ENCODE results near the gene SEC22A.

SEC22A gene

GRCh38 chr3:123180791-123181190 is 21.0 kb upstream of the SEC22A start:
- no peak overlapping the region for H3K18ac ChIP-seq (ENCODE audit: low read length)
- H3K4me3 ChIP-seq (ENCODE audit: low read length in 2 of 2): no peak overlapping the region
- no peak overlapping the region for H3K23ac ChIP-seq (ENCODE audit: low read depth, low read length, poor library complexity)
- H2BK5ac ChIP-seq (ENCODE audit: low read length): no peak overlapping the region
- H4K91ac ChIP-seq (ENCODE audit: low read depth, low read length, poor library complexity): no peak overlapping the region
- no peak overlapping the region for H3K14ac ChIP-seq (ENCODE audit: low read length)
- no peaks in the 10 kb centered on the region for H3K27me3 ChIP-seq (ENCODE audit: control insufficient read depth in 3 of 3, insufficient read depth in 3 of 3, low read depth in 1 of 3, low read length in 3 of 3)
- H3K27ac ChIP-seq (replicated peaks; ENCODE audit: low read length): no peak overlapping the region
- no peak overlapping the region for H3K4me2 ChIP-seq (ENCODE audit: insufficient read depth, low read length, poor library complexity, severe bottlenecking)
- H3K4me1 ChIP-seq (ENCODE audit: control insufficient read depth in 2 of 2, insufficient read depth in 1 of 2, low read depth in 1 of 2, low read length in 2 of 2): no peaks in the 10 kb centered on the region
- H3K9ac ChIP-seq (ENCODE audit: low read depth, low read length, poor library complexity): no peak overlapping the region
- no CpG with 5 or more reads among the region's 5 CpGs for WGBS, 2 donors (ENCODE audit: extremely low coverage in 2 of 2, insufficient read length in 2 of 2, insufficient replicate concordance in 1 of 2)
- no peak overlapping the region for H2BK15ac ChIP-seq (ENCODE audit: low read length)
- no peak overlapping the region for H2BK12ac ChIP-seq (ENCODE audit: low read length)
- no peak overlapping the region for H2AFZ ChIP-seq (ENCODE audit: low read length)
- H3K79me1 ChIP-seq (ENCODE audit: low read depth, low read length): peaks cover 2% of the 10 kb centered on the region
- H2AK5ac ChIP-seq (ENCODE audit: low read depth, low read length): no peak overlapping the region
- H3K36me3 ChIP-seq (replicated peaks in 1 of 2; ENCODE audit: control insufficient read depth in 2 of 2, insufficient read depth in 2 of 2, low read length in 2 of 2): no peaks in the 10 kb centered on the region
- no peak overlapping the region for H3K4ac ChIP-seq (ENCODE audit: low read length)
- peaks cover 0 to 3% of the 10 kb centered on the region in 2 donors for H3K9me3 ChIP-seq (replicated peaks in 1 of 2; ENCODE audit: control insufficient read depth in 2 of 2, insufficient read depth in 1 of 2, low read depth in 1 of 2, low read length in 2 of 2)
- DNase-seq (ENCODE audit: low spot score): no peak
- H4K8ac ChIP-seq (ENCODE audit: low read depth, low read length): no peak overlapping the region
- H2BK120ac ChIP-seq (ENCODE audit: low read depth, low read length): no peak overlapping the region

DNA sequence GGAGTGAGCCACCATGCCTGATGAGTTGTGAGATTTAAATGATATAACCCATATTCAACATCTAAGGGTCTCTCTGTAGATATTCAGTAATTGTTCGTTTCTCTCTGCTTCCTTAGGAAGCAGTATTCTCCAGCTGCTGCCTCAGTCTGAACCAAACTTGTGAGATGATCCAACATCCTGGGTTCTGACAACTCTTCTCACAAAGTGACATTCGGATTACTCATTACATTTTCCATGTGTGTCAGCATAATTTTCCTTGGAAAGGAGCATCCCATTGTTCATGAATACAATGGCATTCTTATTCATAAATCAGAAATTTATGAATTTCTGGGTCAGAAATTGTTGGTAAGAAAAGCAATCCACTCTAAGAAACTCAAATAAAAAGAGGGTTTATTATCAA is 15.0 kb upstream of the SEC22A start:
- WGBS, 2 donors (ENCODE audit: extremely low coverage in 2 of 2, insufficient read length in 2 of 2, insufficient replicate concordance in 1 of 2): no CpG with 5 or more reads among the region's 2 CpGs
- Histone ChIP-seq H3K4ac (ENCODE audit: low read length) (no peak overlapping the region), H2BK12ac (ENCODE audit: low read length) (no peak overlapping the region), H3K36me3 (replicated peaks in 1 of 2; ENCODE audit: control insufficient read depth in 2 of 2, insufficient read depth in 2 of 2, low read length in 2 of 2) (no peaks in the 10 kb centered on the region), H3K23ac (ENCODE audit: low read depth, low read length, poor library complexity) (no peak overlapping the region), H3K4me2 (ENCODE audit: insufficient read depth, low read length, poor library complexity, severe bottlenecking) (no peak overlapping the region), H3K9ac (ENCODE audit: low read depth, low read length, poor library complexity) (no peak overlapping the region), H3K27ac (replicated peaks; ENCODE audit: low read length) (no peak overlapping the region), H3K4me1 (ENCODE audit: control insufficient read depth in 2 of 2, insufficient read depth in 1 of 2, low read depth in 1 of 2, low read length in 2 of 2) (no peaks in the 10 kb centered on the region), H2BK15ac (ENCODE audit: low read length) (no peak overlapping the region), H2AFZ (ENCODE audit: low read length) (no peak overlapping the region), H2AK5ac (ENCODE audit: low read depth, low read length) (no peak overlapping the region), H4K91ac (ENCODE audit: low read depth, low read length, poor library complexity) (no peak overlapping the region), H3K14ac (ENCODE audit: low read length) (no peak overlapping the region), H2BK5ac (ENCODE audit: low read length) (no peak overlapping the region), H3K18ac (ENCODE audit: low read length) (no peak overlapping the region), H3K4me3 (ENCODE audit: low read length in 2 of 2) (no peak overlapping the region), H2BK120ac (ENCODE audit: low read depth, low read length) (no peak overlapping the region), H3K27me3 (ENCODE audit: control insufficient read depth in 3 of 3, insufficient read depth in 3 of 3, low read depth in 1 of 3, low read length in 3 of 3) (no peaks in the 10 kb centered on the region), H3K79me1 (ENCODE audit: low read depth, low read length) (no peaks in the 10 kb centered on the region), H3K9me3 (replicated peaks in 1 of 2; ENCODE audit: control insufficient read depth in 2 of 2, insufficient read depth in 1 of 2, low read depth in 1 of 2, low read length in 2 of 2) (peaks cover 0 to 3% of the 10 kb centered on the region in 2 donors), H4K8ac (ENCODE audit: low read depth, low read length) (no peak overlapping the region)
- no peak for DNase-seq (ENCODE audit: low spot score)

- Histone ChIP-seq H2AFZ (ENCODE audit: low read length) (no peak overlapping the region), H2BK15ac (ENCODE audit: low read length) (no peak overlapping the region), H3K18ac (ENCODE audit: low read length) (no peak overlapping the region), H3K27ac (replicated peaks; ENCODE audit: low read length) (no peak overlapping the region), H3K4me3 (ENCODE audit: low read length in 2 of 2) (no peak overlapping the region), H3K4me1 (ENCODE audit: control insufficient read depth in 2 of 2, insufficient read depth in 1 of 2, low read depth in 1 of 2, low read length in 2 of 2) (no peaks in the 10 kb centered on the region), H3K27me3 (ENCODE audit: control insufficient read depth in 3 of 3, insufficient read depth in 3 of 3, low read depth in 1 of 3, low read length in 3 of 3) (no peaks in the 10 kb centered on the region), H3K9me3 (replicated peaks in 1 of 2; ENCODE audit: control insufficient read depth in 2 of 2, insufficient read depth in 1 of 2, low read depth in 1 of 2, low read length in 2 of 2) (no peaks in the 10 kb centered on the region), H3K9ac (ENCODE audit: low read depth, low read length, poor library complexity) (no peak overlapping the region), H3K79me1 (ENCODE audit: low read depth, low read length) (no peaks in the 10 kb centered on the region), H3K4ac (ENCODE audit: low read length) (no peak overlapping the region), H3K4me2 (ENCODE audit: insufficient read depth, low read length, poor library complexity, severe bottlenecking) (no peak overlapping the region), H2AK5ac (ENCODE audit: low read depth, low read length) (no peak overlapping the region), H2BK12ac (ENCODE audit: low read length) (no peak overlapping the region), H2BK120ac (ENCODE audit: low read depth, low read length) (no peak overlapping the region), H3K14ac (ENCODE audit: low read length) (no peak overlapping the region), H3K36me3 (replicated peaks in 1 of 2; ENCODE audit: control insufficient read depth in 2 of 2, insufficient read depth in 2 of 2, low read length in 2 of 2) (no peaks in the 10 kb centered on the region), H3K23ac (ENCODE audit: low read depth, low read length, poor library complexity) (no peak overlapping the region), H4K8ac (ENCODE audit: low read depth, low read length) (no peak overlapping the region), H4K91ac (ENCODE audit: low read depth, low read length, poor library complexity) (no peak overlapping the region), H2BK5ac (ENCODE audit: low read length) (no peak overlapping the region)
- no peak for DNase-seq (ENCODE audit: low spot score)
- WGBS, 2 donors (ENCODE audit: extremely low coverage in 2 of 2, insufficient read length in 2 of 2, insufficient replicate concordance in 1 of 2): no CpG with 5 or more reads among the region's 6 CpGs
These were observed 13.7 kb upstream of the SEC22A start for GRCh38 chr3:123188058-123188457.

DNA sequence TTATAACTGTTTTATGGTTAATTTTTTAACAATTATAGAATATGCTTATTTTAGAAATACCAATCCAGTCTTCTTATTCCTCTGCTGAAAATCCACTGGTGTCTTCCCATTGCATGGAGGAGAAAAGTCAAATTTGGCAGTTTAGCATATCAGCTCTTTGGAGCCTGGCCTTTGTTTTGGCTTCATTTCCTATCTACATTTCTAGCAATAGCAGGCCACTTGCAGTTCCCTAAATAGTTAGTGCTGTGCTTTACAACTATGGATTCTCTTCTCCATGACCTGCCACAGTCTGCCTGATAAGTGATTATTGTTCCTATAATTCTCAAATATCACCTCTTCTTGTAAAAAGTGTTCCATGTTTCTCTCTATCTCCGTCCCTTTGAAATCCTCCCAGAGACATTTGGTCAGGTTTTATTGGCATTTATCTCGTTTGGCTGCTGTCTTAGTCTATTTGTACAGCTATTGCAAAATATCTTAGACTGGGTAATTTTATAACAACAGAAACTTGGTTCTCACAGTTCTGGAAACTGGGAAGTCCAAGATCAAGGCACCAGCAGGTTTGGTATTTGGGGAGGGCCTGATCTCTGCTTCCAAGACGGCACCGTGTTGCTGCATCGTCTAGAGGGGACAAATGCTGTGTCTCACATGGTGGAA is 8.2 kb upstream of the SEC22A start:
- H2BK5ac ChIP-seq (ENCODE audit: low read length): no peak overlapping the region
- no peak overlapping the region for H2BK120ac ChIP-seq (ENCODE audit: low read depth, low read length)
- no peak for DNase-seq (ENCODE audit: low spot score)
- no peak overlapping the region for H4K8ac ChIP-seq (ENCODE audit: low read depth, low read length)
- no peak overlapping the region for H3K9ac ChIP-seq (ENCODE audit: low read depth, low read length, poor library complexity)
- H3K18ac ChIP-seq (ENCODE audit: low read length): no peak overlapping the region
- no peak overlapping the region for H3K4me3 ChIP-seq (ENCODE audit: low read length in 2 of 2)
- WGBS, 2 donors (ENCODE audit: extremely low coverage in 2 of 2, insufficient read length in 2 of 2, insufficient replicate concordance in 1 of 2): no CpG with 5 or more reads among the region's 5 CpGs
- H3K14ac ChIP-seq (ENCODE audit: low read length): no peak overlapping the region
- H2AK5ac ChIP-seq (ENCODE audit: low read depth, low read length): no peak overlapping the region
- H3K36me3 ChIP-seq (replicated peaks in 1 of 2; ENCODE audit: control insufficient read depth in 2 of 2, insufficient read depth in 2 of 2, low read length in 2 of 2): no peaks in the 10 kb centered on the region
- H3K4ac ChIP-seq (ENCODE audit: low read length): no peak overlapping the region
- H3K9me3 ChIP-seq (replicated peaks in 1 of 2; ENCODE audit: control insufficient read depth in 2 of 2, insufficient read depth in 1 of 2, low read depth in 1 of 2, low read length in 2 of 2): peaks cover 0 to 4% of the 10 kb centered on the region in 2 donors
- no peaks in the 10 kb centered on the region for H3K27me3 ChIP-seq (ENCODE audit: control insufficient read depth in 3 of 3, insufficient read depth in 3 of 3, low read depth in 1 of 3, low read length in 3 of 3)
- no peak overlapping the region for H2BK15ac ChIP-seq (ENCODE audit: low read length)
- H2AFZ ChIP-seq (ENCODE audit: low read length): no peak overlapping the region
- H3K23ac ChIP-seq (ENCODE audit: low read depth, low read length, poor library complexity): no peak overlapping the region
- no peaks in the 10 kb centered on the region for H3K79me1 ChIP-seq (ENCODE audit: low read depth, low read length)
- H3K27ac ChIP-seq (replicated peaks; ENCODE audit: low read length): no peak overlapping the region
- no peak overlapping the region for H2BK12ac ChIP-seq (ENCODE audit: low read length)
- H4K91ac ChIP-seq (ENCODE audit: low read depth, low read length, poor library complexity): no peak overlapping the region
- no peak overlapping the region for H3K4me2 ChIP-seq (ENCODE audit: insufficient read depth, low read length, poor library complexity, severe bottlenecking)
- no peaks in the 10 kb centered on the region for H3K4me1 ChIP-seq (ENCODE audit: control insufficient read depth in 2 of 2, insufficient read depth in 1 of 2, low read depth in 1 of 2, low read length in 2 of 2)
